ENCODE results near the gene SLC17A2.

GRCh38 chr6:25954756-25955155 lies 24.3 kb upstream of the SLC17A2 start:
- TF ChIP-seq CTCF (conservative IDR thresholded peaks at IDR 0.05) (no peak), EZH2 (IDR thresholded peaks at IDR 0.05; ENCODE audit: low read depth) (no peak)

Measured in PC-9 (cell line).